Muscle of back (tissue), 11 donors: ENCODE results near the gene CTNND2. TPM values are rescaled to one million over a fixed set of nuclear protein-coding genes. Genes with fewer than 3 reads are reported as not detected.
"Not testable (repeated sequence)": the region's sequence is repeated elsewhere in the genome, so short reads cannot be mapped to it uniquely, and the experiment has no call there.

Experiments used
- DNase-seq, 3 donors: peaks; one replicate each; pipeline versions ENCODE4 v3.0.0 to v3.0.0-alpha.2; 2013
- polyA plus RNA-seq, 10 donors: library from polyadenylated mRNA; unstranded; fragments of 120-200 nt; gene quantifications; one replicate each; pipeline ENCODE4 v1.2.1, GENCODE V29; 2013; ENCODE audit not compliant: insufficient read length in 10 of 10

The CTNND2 gene
- polyA plus RNA-seq, 10 donors = 0.32 to 1.8 (median 1.2) TPM

GRCh38 chr5:11313694-11314093 lies 590.6 kb downstream of the CTNND2 start:
- DNase-seq = not testable (repeated sequence)

- no peak for DNase-seq
Measured at GRCh38 chr5:11311731-11312130, 592.5 kb downstream of the CTNND2 start.

- no peak for DNase-seq
Measured at GRCh38 chr5:11311272-11311671, 593.0 kb downstream of the CTNND2 start.

DNA sequence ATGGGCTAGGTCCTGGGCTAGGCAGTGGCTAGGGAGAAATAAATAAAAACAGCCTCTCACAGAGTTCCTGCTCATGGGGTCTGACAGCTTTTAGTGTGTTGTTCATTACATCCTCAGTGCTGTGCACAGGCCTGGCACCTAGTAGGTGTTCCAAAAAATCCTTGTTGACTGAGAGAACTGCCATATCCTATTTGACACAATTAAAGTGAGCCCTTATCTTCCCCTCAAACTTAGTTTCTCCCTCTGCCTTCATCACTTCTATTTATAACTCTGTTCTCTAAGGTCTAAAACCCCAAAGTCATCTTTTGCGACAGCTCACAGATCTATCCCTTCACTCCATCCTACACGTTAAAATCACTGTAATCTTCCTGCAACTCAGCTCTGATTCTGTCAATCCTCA lies 594.1 kb downstream of the CTNND2 start:
- DNase-seq = no peak

GRCh38 chr5:11306365-11306764 lies 597.9 kb downstream of the CTNND2 start:
- DNase-seq = no peak

GRCh38 chr5:11305245-11305644 lies 599.0 kb downstream of the CTNND2 start:
- DNase-seq = no peak

DNA sequence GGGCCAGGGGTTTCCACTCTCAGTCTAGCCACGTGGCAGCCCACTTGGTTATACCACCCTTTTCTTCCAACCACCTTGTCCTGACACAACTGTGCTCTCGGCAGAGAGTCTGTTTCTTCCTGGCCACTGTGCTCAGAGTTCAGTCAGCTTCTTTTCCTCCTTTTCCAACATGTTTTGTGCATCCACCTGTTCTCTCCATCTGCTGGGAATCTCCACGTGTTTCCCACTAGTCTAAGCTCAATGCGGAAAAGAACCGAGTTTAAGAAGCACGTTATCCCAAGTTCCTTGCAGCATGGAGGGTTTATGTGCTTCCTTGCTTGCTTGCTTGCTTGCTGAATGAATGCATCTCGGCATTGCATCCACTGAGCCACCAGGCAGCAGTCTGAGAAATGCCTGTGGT lies 599.6 kb downstream of the CTNND2 start:
- no peak for DNase-seq

DNA sequence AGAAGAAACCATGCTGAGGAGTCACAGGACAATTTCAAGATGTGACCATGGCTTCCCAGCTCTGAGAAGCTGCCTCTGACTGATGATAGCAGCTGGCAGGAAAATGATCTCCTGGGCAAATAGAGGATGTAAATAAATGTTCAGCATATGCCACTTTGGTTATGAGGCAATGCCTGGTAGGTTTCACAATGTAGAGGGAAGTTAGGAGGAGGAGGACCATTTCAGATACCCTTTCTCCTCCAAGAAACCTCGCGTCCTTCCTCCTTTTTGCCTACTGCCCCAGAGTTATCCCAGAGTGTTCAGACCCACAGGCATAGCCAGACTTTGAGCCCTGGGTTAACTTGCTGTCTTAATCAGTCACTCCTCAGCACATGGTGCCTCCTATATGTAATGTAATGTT lies 601.6 kb downstream of the CTNND2 start:
- DNase-seq = peak in 1 of 3 donors; percentile 6

DNA sequence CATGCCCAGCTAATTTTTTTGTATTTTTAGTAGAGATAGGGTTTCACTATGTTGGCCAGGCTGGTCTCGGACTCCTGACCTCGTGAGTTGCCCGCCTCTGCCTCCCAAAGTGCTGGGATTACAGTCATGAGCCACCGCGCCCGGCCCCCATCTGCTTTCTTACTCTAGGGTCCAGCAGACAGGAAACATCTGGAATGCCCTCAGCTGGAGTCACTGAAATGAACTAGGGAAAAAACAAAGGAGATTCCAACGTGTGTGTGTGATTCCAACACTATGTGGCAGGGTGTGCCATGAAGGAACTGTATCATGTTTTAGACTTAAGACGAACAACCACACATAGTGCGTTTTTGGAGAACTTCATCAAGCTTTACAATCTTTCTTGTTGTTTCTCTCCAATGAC lies 603.1 kb downstream of the CTNND2 start:
- DNase-seq = no peak

GRCh38 chr5:11300736-11301135 lies 603.5 kb downstream of the CTNND2 start:
- DNase-seq = no peak

DNA sequence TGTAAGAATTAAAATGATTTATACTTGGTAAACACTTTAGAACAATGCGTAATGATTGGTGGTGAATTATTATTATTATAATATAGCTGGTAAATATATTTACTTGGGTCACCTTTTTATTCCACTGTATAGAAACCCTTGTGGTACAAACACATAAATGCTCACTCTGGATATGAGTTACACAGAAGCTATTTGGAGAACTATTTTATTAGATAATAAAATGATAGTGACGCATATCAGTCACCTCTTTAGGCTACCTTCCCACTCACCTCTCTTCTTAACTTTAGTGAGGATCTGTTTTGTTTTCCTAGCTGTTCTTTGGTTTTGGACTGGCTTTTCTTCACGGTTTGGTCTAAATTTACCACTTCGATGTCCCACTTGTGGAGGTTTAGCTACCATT lies 605.4 kb downstream of the CTNND2 start:
- no peak for DNase-seq

DNA sequence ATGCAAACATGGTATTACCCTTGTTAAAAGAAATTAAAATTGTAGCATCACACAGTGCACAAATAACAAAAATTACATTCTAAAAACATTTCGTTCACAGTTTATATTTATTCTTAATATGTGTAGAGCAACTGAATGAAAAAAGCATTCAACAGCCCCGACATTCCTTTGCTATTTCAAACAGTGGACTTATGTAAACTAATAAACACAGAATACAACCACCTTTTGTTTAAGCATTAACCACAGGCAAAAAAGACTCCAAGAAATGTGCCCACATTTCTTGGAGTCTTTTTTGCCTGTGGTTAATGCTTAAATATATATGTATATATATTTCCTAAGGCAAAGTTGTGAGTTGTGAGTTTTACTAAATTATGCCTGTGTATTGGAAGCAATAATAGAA lies 610.7 kb downstream of the CTNND2 start:
- no peak for DNase-seq

GRCh38 chr5:11292648-11293356 lies 611.4 kb downstream of the CTNND2 start:
- no peak for DNase-seq

GRCh38 chr5:11289733-11290132 lies 614.5 kb downstream of the CTNND2 start:
- no peak for DNase-seq

DNA sequence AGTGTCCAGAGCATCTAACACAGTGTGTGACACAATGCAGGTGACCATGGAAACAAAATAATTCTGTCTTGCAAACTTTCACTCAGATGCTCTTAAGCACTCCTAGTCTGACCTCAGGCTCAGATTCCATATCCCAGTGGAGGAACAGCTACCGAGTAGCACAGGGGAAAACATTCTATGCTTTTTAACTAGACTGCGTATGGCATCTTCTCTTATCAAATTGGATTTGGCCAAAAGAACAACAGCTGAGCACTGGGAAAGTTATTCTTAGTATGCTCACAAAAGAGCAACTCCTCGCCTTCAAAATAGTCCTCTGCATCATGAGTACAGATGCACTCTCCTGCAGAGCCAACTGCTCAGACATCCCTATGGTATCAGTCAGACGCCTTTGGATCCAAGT lies 615.0 kb downstream of the CTNND2 start:
- DNase-seq = no peak

DNA sequence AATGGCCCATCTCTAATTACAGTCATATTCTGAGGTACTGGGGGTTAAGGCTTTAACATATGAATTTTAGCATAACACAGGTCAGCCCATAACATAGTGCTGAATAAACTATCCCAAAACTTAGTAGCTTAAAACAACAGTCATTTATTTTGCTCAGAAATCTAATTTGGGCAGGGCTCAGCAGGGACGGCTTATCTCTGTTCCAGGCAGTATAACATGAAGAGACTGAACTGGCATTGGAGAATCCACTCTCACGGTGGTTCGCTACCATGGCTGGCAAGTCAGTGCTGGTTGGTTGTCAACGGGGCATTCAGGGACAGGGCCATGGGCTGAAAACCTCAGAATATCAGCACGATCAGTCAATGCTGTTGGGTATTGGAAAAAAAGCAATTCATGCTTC lies 622.4 kb downstream of the CTNND2 start:
- DNase-seq = no peak

GRCh38 chr5:11277323-11277722 lies 626.9 kb downstream of the CTNND2 start:
- no peak for DNase-seq

DNA sequence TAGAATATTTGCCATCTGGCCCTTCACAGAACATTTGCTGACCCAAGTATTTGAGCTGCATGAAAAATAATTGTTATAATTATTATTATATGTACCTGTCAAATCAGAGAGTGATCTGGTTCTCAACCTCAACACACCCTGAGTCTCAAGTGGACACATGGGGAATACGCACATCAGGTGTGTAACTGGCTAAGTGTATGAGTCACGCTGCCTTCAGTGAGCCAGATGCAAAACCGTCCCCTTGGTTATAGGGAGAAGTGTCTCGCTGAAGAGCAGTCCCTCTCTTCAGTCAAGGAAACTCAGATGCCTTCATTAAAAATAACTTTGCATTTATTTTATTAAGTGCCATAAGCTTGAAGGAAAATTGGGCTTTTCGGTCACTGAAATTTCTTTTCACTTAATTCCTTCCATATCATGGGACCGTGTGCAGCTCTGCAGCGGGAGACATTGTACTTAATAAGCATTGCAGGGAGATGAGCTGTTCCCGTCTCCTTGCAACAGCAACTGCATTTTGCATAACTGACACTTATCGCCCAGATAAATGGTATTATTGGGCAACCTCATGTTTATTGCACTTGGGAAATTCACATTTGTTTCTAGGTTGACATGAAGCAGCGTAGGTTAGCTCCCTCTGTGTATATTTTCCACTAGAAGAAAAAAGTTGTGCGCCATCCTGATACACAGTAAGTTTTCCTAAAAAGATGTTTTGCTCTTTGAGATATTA lies 630.9 kb downstream of the CTNND2 start:
- no peak for DNase-seq

DNA sequence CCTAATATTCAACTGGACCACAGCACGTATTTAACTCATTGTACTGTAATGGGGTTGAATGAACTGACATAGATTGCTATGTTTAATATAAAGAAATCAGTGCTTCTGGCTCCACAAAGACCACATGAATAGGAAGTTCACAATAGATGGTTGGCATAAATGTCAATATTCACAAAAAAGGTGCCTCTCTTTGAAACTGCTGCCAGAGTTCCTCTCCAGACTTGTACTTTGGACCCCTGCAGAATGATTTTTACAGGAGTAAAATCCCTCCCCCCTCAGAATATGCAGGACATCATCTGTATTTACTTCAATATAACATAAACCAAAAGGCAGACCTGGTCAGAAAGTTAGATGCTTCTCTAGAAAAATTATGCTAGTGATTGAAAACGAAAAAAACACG lies 634.7 kb downstream of the CTNND2 start:
- DNase-seq = no peak

- no peak for DNase-seq
Measured at GRCh38 chr5:11268891-11269290, 635.4 kb downstream of the CTNND2 start.

GRCh38 chr5:11266331-11266730 lies 637.9 kb downstream of the CTNND2 start:
- no peak for DNase-seq

DNA sequence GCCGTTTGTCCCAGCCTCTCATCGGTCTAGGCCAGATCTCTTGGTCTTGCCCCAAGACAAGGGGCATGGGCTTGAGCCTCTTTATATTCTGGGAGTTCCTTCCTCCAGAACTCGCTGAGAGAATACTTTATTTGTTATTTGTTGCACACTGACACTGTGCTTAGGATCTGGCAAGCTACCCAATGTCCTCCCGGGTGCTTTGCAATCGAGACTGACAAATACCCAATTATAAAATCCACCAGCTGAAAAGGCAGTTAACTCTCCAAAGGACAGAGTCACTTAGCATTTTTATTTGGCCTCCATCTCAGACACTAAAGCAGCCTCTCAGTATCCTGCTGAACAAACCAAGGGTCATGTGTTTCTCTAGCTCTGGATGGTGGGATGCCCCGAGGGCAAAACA lies 643.0 kb downstream of the CTNND2 start:
- DNase-seq = no peak

- DNase-seq = no peak
Measured at GRCh38 chr5:11258001-11258400, 646.2 kb downstream of the CTNND2 start.

GRCh38 chr5:11252523-11252922 lies 651.7 kb downstream of the CTNND2 start:
- no peak for DNase-seq
